Measurements from ENCODE around the gene AP2S1.

DNA sequence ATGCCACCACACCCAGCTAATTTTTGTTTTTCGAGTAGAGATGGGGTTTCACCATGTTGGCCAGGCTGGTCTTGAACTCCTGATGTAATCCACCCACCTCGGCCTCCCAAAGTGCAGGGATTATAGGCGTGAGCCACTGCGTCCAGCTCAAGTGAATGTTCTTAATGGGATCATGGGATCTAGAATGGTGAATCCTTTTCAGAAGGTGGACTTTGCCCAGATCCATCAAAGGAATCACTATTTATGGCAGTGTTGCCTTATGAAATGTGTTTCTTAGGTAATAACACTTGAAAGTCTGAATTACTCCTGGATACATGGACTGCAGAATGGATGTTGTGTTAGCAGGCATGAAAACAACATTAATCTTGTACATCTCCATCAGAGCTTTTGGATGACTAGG is 30.4 kb upstream of the AP2S1 start:
- no peak for TF ChIP-seq JUNB (IDR thresholded peaks at IDR 0.05)
- TF ChIP-seq, protein P1, sequence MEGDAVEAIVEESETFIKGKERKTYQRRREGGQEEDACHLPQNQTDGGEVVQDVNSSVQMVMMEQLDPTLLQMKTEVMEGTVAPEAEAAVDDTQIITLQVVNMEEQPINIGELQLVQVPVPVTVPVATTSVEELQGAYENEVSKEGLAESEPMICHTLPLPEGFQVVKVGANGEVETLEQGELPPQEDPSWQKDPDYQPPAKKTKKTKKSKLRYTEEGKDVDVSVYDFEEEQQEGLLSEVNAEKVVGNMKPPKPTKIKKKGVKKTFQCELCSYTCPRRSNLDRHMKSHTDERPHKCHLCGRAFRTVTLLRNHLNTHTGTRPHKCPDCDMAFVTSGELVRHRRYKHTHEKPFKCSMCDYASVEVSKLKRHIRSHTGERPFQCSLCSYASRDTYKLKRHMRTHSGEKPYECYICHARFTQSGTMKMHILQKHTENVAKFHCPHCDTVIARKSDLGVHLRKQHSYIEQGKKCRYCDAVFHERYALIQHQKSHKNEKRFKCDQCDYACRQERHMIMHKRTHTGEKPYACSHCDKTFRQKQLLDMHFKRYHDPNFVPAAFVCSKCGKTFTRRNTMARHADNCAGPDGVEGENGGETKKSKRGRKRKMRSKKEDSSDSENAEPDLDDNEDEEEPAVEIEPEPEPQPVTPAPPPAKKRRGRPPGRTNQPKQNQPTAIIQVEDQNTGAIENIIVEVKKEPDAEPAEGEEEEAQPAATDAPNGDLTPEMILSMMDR (IDR thresholded peaks at IDR 0.05), result no peak
- TF ChIP-seq KDM1A (IDR thresholded peaks at IDR 0.05; ENCODE audit: low read depth), result no peak
- no peak for TF ChIP-seq RCOR1 (IDR thresholded peaks at IDR 0.05; ENCODE audit: low read depth, low read length)
- TF ChIP-seq NFE2L2 (conservative IDR thresholded peaks at IDR 0.05; ENCODE audit: low read length), result no peak
- TF ChIP-seq RAD21 (conservative IDR thresholded peaks at IDR 0.05 in 1 of 2, IDR thresholded peaks at IDR 0.05 in 1 of 2), result no peak
- TF ChIP-seq, protein P2, sequence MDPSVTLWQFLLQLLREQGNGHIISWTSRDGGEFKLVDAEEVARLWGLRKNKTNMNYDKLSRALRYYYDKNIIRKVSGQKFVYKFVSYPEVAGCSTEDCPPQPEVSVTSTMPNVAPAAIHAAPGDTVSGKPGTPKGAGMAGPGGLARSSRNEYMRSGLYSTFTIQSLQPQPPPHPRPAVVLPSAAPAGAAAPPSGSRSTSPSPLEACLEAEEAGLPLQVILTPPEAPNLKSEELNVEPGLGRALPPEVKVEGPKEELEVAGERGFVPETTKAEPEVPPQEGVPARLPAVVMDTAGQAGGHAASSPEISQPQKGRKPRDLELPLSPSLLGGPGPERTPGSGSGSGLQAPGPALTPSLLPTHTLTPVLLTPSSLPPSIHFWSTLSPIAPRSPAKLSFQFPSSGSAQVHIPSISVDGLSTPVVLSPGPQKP (IDR thresholded peaks at IDR 0.05; ENCODE audit: low read depth, low read length), result no peak
- TF ChIP-seq POLR2A (IDR thresholded peaks at IDR 0.05; ENCODE audit: low read length), result no peak
- no peak for TF ChIP-seq JUN (IDR thresholded peaks at IDR 0.05)
- no peak for TF ChIP-seq MAX (IDR thresholded peaks at IDR 0.05)

Measured in A549 (cell line).